ENCODE measurements around the gene BTN1A1. TPM values are rescaled to one million over a fixed set of nuclear protein-coding genes. Genes with fewer than 3 reads are reported as not detected.

Gene BTN1A1
- not detected in 2 replicates for total RNA-seq

GRCh38 chr6:26500102-26500501 lies at the start of gene BTN1A1:
TSS of gene BTN1A1 (plus strand) at chr6:26500303. CDS start at chr6:26501287, 984 bp downstream.

GRCh38 chr6:26457806-26458688 lies 42.1 kb upstream of the BTN1A1 start, which contains the start of gene BTN2A1:
TSS of gene BTN2A1 (plus strand) at chr6:26457955. CDS start at chr6:26458637, 682 bp downstream.

GRCh38 chr6:26537846-26538571 lies 37.9 kb downstream of the BTN1A1 start, which contains the start of gene HMGN4:
TSS of gene HMGN4 (plus strand) at chr6:26538366. CDS start at chr6:26545207, 6,841 bp downstream.

Other genes starting within 250 kb of the BTN1A1 start
- 4.2 and 14.9 TPM in 2 replicates for gene BTN3A2, start 135.1 kb upstream of the BTN1A1 start, total RNA-seq
- gene BTN2A2, start 117.2 kb upstream of the BTN1A1 start, total RNA-seq = 2.0 and 2.5 TPM in 2 replicates
- gene BTN3A1, start 98.0 kb upstream of the BTN1A1 start, total RNA-seq = 9.2 and 13.4 TPM in 2 replicates
- 16.3 and 21.8 TPM in 2 replicates for gene BTN3A3, start 59.8 kb upstream of the BTN1A1 start, total RNA-seq
- 7.4 and 7.9 TPM in 2 replicates for gene BTN2A1, start 42.3 kb upstream of the BTN1A1 start, total RNA-seq
- 48.7 and 48.9 TPM in 2 replicates for gene HMGN4, start 38.1 kb downstream of the BTN1A1 start, total RNA-seq
- gene ABT1, start 96.7 kb downstream of the BTN1A1 start, total RNA-seq = 9.5 and 13.9 TPM in 2 replicates
- gene ZNF322, start 159.4 kb downstream of the BTN1A1 start, total RNA-seq = 8.4 and 11.8 TPM in 2 replicates